Tibial nerve (tissue), 4 donors: ENCODE results near the gene FSD1. TPM values are rescaled to one million over a fixed set of nuclear protein-coding genes. Genes with fewer than 3 reads are reported as not detected.

Experiments
- DNase-seq, 2 donors: peaks; one replicate each; pipeline ENCODE4 v3.0.0-alpha.2; 2019; ENCODE audit warnings: low spot score in 2 of 2
- H3K27ac ChIP-seq, 4 donors: fragments of 200-600 bp; sonication (generic) in 3 of 4; one replicate each; pipeline ENCODE4 v1.5.1; 2017 to 2019; ENCODE audit warnings: mild to moderate bottlenecking in 1 of 4
- H3K27me3 ChIP-seq, 2 donors: fragments of 200-600 bp; sonication (generic) in 1 of 2; one replicate each; pipeline versions ENCODE4 v1.5.1 to v1.6.0; 2017 to 2019
- H3K36me3 ChIP-seq, 3 donors: fragments of 200-600 bp; sonication (generic); one replicate each; pipeline ENCODE4 v1.5.1; 2018 to 2019
- H3K4me1 ChIP-seq, 4 donors: fragments of 200-600 bp; sonication (generic) in 3 of 4; one replicate each; pipeline ENCODE4 v1.5.1; 2017 to 2019
- H3K4me3 ChIP-seq, 4 donors: fragments of 200-600 bp; sonication (generic) in 3 of 4; one replicate each; pipeline ENCODE4 v1.5.1; 2017 to 2019; ENCODE audit warnings: mild to moderate bottlenecking in 1 of 4, moderate library complexity in 1 of 4
- H3K9me3 ChIP-seq, 4 donors: fragments of 200-600 bp; sonication (generic) in 3 of 4; one replicate each; pipeline ENCODE4 v1.5.1; 2017 to 2019
- CTCF ChIP-seq, 5 experiments: fragments of 200-600 bp in 3 of 5; fragments of 450-650 bp in 2 of 5; sonication (generic) in 3 of 5; IDR thresholded peaks; one replicate each; pipeline ENCODE4 v1.5.1; 2016 to 2019; ENCODE audit warnings: antibody characterized with exemption in 5 of 5, mild to moderate bottlenecking in 3 of 5, moderate library complexity in 2 of 5
- EP300 ChIP-seq, 2 donors: sonication (generic); formaldehyde crosslinking; IDR thresholded peaks; one replicate each; pipeline ENCODE4 v1.6.1; 2017; ENCODE audit warnings: antibody characterized with exemption in 2 of 2, mild to moderate bottlenecking in 1 of 2
- POLR2A ChIP-seq, 2 donors: fragments of 450-650 bp; IDR thresholded peaks; one replicate each; pipeline ENCODE4 v1.6.1; 2017; ENCODE audit warnings: antibody characterized with exemption in 2 of 2, mild to moderate bottlenecking in 2 of 2, moderate library complexity in 2 of 2
- WGBS, 2 donors: methylation state at CpG; one replicate each; pipeline ENCODE4 v1.1.5; 2018; 5-methylcytosine and 5-hydroxymethylcytosine counted together
- total RNA-seq, 4 donors: library from RNA; depleted of rRNA; stranded (reverse); fragments of >200 nt; gene quantifications; one replicate each; pipeline ENCODE4 v1.1.0, GENCODE V29; 2016

Gene FSD1
- total RNA-seq, 4 donors from 2014 or later = 0.87 TPM; not detected in 3

GRCh38 chr19:4313847-4314490, 9.6 kb downstream of the FSD1 start:
- Histone ChIP-seq H3K36me3 (no peaks in the 10 kb centered on the region), H3K9me3 (no peaks in the 10 kb centered on the region), H3K4me1 (peaks cover 0 to 6% (median 0%) of the 10 kb centered on the region in 4 donors), H3K27me3 (no peaks in the 10 kb centered on the region), H3K4me3 (no peak overlapping the region), H3K27ac (no peak overlapping the region)
- DNase-seq = no peak
- 46 to 49% methylated on average over 12 of the region's 12 CpGs for WGBS, 2 donors
- TF ChIP-seq EP300 (IDR thresholded peaks at IDR 0.05) = no peak
- no peak for TF ChIP-seq CTCF (IDR thresholded peaks at IDR 0.05)
- TF ChIP-seq POLR2A (IDR thresholded peaks at IDR 0.05) = no peak

GRCh38 chr19:4316956-4317355, 12.6 kb downstream of the FSD1 start:
- H3K36me3 ChIP-seq = no peaks in the 10 kb centered on the region
- no peak for DNase-seq
- no peaks in the 10 kb centered on the region for H3K27me3 ChIP-seq
- 84 to 89% methylated on average over 9 of the region's 9 CpGs for WGBS, 2 donors
- no peak overlapping the region for H3K27ac ChIP-seq
- TF ChIP-seq POLR2A (IDR thresholded peaks at IDR 0.05) = no peak
- no peak for TF ChIP-seq EP300 (IDR thresholded peaks at IDR 0.05)
- TF ChIP-seq CTCF (IDR thresholded peaks at IDR 0.05) = no peak
- H3K4me1 ChIP-seq = peaks cover 0 to 6% (median 0%) of the 10 kb centered on the region in 4 donors
- H3K4me3 ChIP-seq = no peak overlapping the region
- peaks cover 0 to 11% (median 0%) of the 10 kb centered on the region in 4 donors for H3K9me3 ChIP-seq

- no peaks in the 10 kb centered on the region for H3K27me3 ChIP-seq
- H3K36me3 ChIP-seq = no peaks in the 10 kb centered on the region
- TF ChIP-seq CTCF (IDR thresholded peaks at IDR 0.05) (no peak), POLR2A (IDR thresholded peaks at IDR 0.05) (no peak), EP300 (IDR thresholded peaks at IDR 0.05) (no peak)
- WGBS, 2 donors = 95 to 99% methylated on average over 7 of the region's 7 CpGs
- H3K4me1 ChIP-seq = peaks cover 0 to 6% (median 0%) of the 10 kb centered on the region in 4 donors
- DNase-seq = no peak
- no peak overlapping the region for H3K4me3 ChIP-seq
- H3K27ac ChIP-seq = no peak overlapping the region
- H3K9me3 ChIP-seq = peaks cover 0 to 18% (median 0%) of the 10 kb centered on the region in 4 donors
Measured at GRCh38 chr19:4318460-4318859, 14.1 kb downstream of the FSD1 start.

GRCh38 chr19:4319067-4319718, 14.8 kb downstream of the FSD1 start:
- H3K36me3 ChIP-seq = no peaks in the 10 kb centered on the region
- H3K27ac ChIP-seq = no peak overlapping the region
- no peak overlapping the region for H3K4me3 ChIP-seq
- no peaks in the 10 kb centered on the region for H3K27me3 ChIP-seq
- peaks cover 0 to 2% (median 0%) of the 10 kb centered on the region in 4 donors for H3K4me1 ChIP-seq
- TF ChIP-seq POLR2A (IDR thresholded peaks at IDR 0.05) (no peak), EP300 (IDR thresholded peaks at IDR 0.05) (no peak), CTCF (IDR thresholded peaks at IDR 0.05) (no peak)
- no peak for DNase-seq
- H3K9me3 ChIP-seq = peaks cover 0 to 18% (median 0%) of the 10 kb centered on the region in 4 donors
- WGBS, 2 donors = 92 to 100% methylated on average over 2 of the region's 2 CpGs

GRCh38 chr19:4320419-4320818, 16.0 kb downstream of the FSD1 start:
- Histone ChIP-seq H3K36me3 (no peaks in the 10 kb centered on the region), H3K4me1 (no peaks in the 10 kb centered on the region), H3K4me3 (no peak overlapping the region), H3K9me3 (peaks cover 0 to 18% (median 0%) of the 10 kb centered on the region in 4 donors), H3K27ac (no peak overlapping the region), H3K27me3 (no peaks in the 10 kb centered on the region)
- TF ChIP-seq CTCF (IDR thresholded peaks at IDR 0.05) (no peak), EP300 (IDR thresholded peaks at IDR 0.05) (no peak)
- 92 to 94% methylated on average over 2 of the region's 2 CpGs for WGBS, 2 donors
- no peak for DNase-seq
